ENCODE results near the gene OPN1MW2. TPM values are rescaled to one million over a fixed set of nuclear protein-coding genes. Genes with fewer than 3 reads are reported as not detected.
A peak's percentile ranks its signal among the peaks of the same experiment; 100 is the strongest.
"Not testable (repeated sequence)": the region's sequence is repeated elsewhere in the genome, so short reads cannot be mapped to it uniquely, and the experiment has no call there.

Gene OPN1MW2
- total and polyA plus RNA-seq, 2 experiments from 2014 or later, result not detected

- H3K4me2 ChIP-seq; DNase-seq (ENCODE audit: low spot score); H3K9me3 Mint-ChIP-seq; H4K20me1 ChIP-seq (replicated peaks; ENCODE audit: insufficient read depth); H3K27me3 Mint-ChIP-seq (ENCODE audit: insufficient read depth, low read depth, poor library complexity); H3F3A ChIP-seq (replicated peaks; ENCODE audit: low read depth); H3K9me2 ChIP-seq (ENCODE audit: insufficient read depth); H3K4me3 ChIP-seq; H2AFZ ChIP-seq; H3K27ac Mint-ChIP-seq; H3K27me3 ChIP-seq (ENCODE audit: insufficient read depth); H3K4me1 ChIP-seq (ENCODE audit: insufficient read depth); H3K4me1 Mint-ChIP-seq; H3K79me2 ChIP-seq (replicated peaks; ENCODE audit: insufficient read depth); H3K36me3 Mint-ChIP-seq (ENCODE audit: low read depth); H3K4me3 Mint-ChIP-seq; H3K36me3 ChIP-seq (ENCODE audit: insufficient read depth); H3K27ac ChIP-seq (ENCODE audit: low read depth): not testable (repeated sequence)
- ATAC-seq, result peak; percentile 53
These were observed 14.1 kb downstream of the OPN1MW2 start for GRCh38 chrX:154233620-154234019.

GRCh38 chrX:154238939-154239559 is 19.5 kb downstream of the OPN1MW2 start:
- DNase-seq (ENCODE audit: low spot score); H3K36me3 Mint-ChIP-seq (ENCODE audit: low read depth); ATAC-seq: not testable (repeated sequence)

GRCh38 chrX:154239982-154240503 is 20.5 kb downstream of the OPN1MW2 start:
- not testable (repeated sequence) for H3K9me3 Mint-ChIP-seq; H3K27me3 Mint-ChIP-seq (ENCODE audit: insufficient read depth, low read depth, poor library complexity); H3K4me2 ChIP-seq; H4K20me1 ChIP-seq (replicated peaks; ENCODE audit: insufficient read depth); ATAC-seq; H3K9me2 ChIP-seq (ENCODE audit: insufficient read depth); H3K36me3 ChIP-seq (ENCODE audit: insufficient read depth); H3F3A ChIP-seq (replicated peaks; ENCODE audit: low read depth); DNase-seq (ENCODE audit: low spot score); H2AFZ ChIP-seq; H3K79me2 ChIP-seq (replicated peaks; ENCODE audit: insufficient read depth); H3K27me3 ChIP-seq (ENCODE audit: insufficient read depth); H3K4me3 Mint-ChIP-seq; H3K4me1 ChIP-seq (ENCODE audit: insufficient read depth); H3K36me3 Mint-ChIP-seq (ENCODE audit: low read depth); H3K27ac Mint-ChIP-seq; H3K4me3 ChIP-seq; H3K27ac ChIP-seq (ENCODE audit: low read depth); H3K4me1 Mint-ChIP-seq

More at GRCh38 chrX:154238939-154239559, 19.5 kb downstream of the OPN1MW2 start:
- H3K4me3 ChIP-seq; H2AFZ ChIP-seq; H3K36me3 ChIP-seq (ENCODE audit: insufficient read depth); H3K27ac Mint-ChIP-seq; H3K9me2 ChIP-seq (ENCODE audit: insufficient read depth); H3K27me3 Mint-ChIP-seq (ENCODE audit: insufficient read depth, low read depth, poor library complexity); H4K20me1 ChIP-seq (replicated peaks; ENCODE audit: insufficient read depth); H3K9me3 Mint-ChIP-seq; H3K27ac ChIP-seq (ENCODE audit: low read depth); H3K4me3 Mint-ChIP-seq; H3K79me2 ChIP-seq (replicated peaks; ENCODE audit: insufficient read depth); H3K4me1 Mint-ChIP-seq; H3K27me3 ChIP-seq (ENCODE audit: insufficient read depth); H3K4me1 ChIP-seq (ENCODE audit: insufficient read depth); H3F3A ChIP-seq (replicated peaks; ENCODE audit: low read depth); H3K4me2 ChIP-seq: not testable (repeated sequence)

GRCh38 chrX:154247377-154248045 is 28.0 kb downstream of the OPN1MW2 start:
- DNase-seq (ENCODE audit: low spot score); H3F3A ChIP-seq (replicated peaks; ENCODE audit: low read depth): not testable (repeated sequence)

GRCh38 chrX:154248076-154248475 is 28.5 kb downstream of the OPN1MW2 start:
- H3K4me1 ChIP-seq (ENCODE audit: insufficient read depth); H2AFZ ChIP-seq; H3K4me1 Mint-ChIP-seq; H3K36me3 ChIP-seq (ENCODE audit: insufficient read depth); H3F3A ChIP-seq (replicated peaks; ENCODE audit: low read depth); H3K27ac ChIP-seq (ENCODE audit: low read depth); H3K27ac Mint-ChIP-seq; H3K36me3 Mint-ChIP-seq (ENCODE audit: low read depth); ATAC-seq; DNase-seq (ENCODE audit: low spot score); H3K4me3 ChIP-seq; H3K27me3 Mint-ChIP-seq (ENCODE audit: insufficient read depth, low read depth, poor library complexity); H3K9me3 Mint-ChIP-seq; H3K9me2 ChIP-seq (ENCODE audit: insufficient read depth); H3K4me2 ChIP-seq; H3K4me3 Mint-ChIP-seq; H4K20me1 ChIP-seq (replicated peaks; ENCODE audit: insufficient read depth); H3K79me2 ChIP-seq (replicated peaks; ENCODE audit: insufficient read depth); H3K27me3 ChIP-seq (ENCODE audit: insufficient read depth): not testable (repeated sequence)

More at GRCh38 chrX:154247377-154248045, 28.0 kb downstream of the OPN1MW2 start:
- not testable (repeated sequence) for ATAC-seq; H3K4me3 ChIP-seq; H3K4me3 Mint-ChIP-seq; H3K27ac ChIP-seq (ENCODE audit: low read depth); H3K36me3 Mint-ChIP-seq (ENCODE audit: low read depth); H3K27me3 ChIP-seq (ENCODE audit: insufficient read depth); H3K36me3 ChIP-seq (ENCODE audit: insufficient read depth); H3K9me2 ChIP-seq (ENCODE audit: insufficient read depth); H3K4me1 Mint-ChIP-seq; H2AFZ ChIP-seq; H3K27ac Mint-ChIP-seq; H4K20me1 ChIP-seq (replicated peaks; ENCODE audit: insufficient read depth); H3K4me2 ChIP-seq; H3K4me1 ChIP-seq (ENCODE audit: insufficient read depth); H3K79me2 ChIP-seq (replicated peaks; ENCODE audit: insufficient read depth); H3K9me3 Mint-ChIP-seq; H3K27me3 Mint-ChIP-seq (ENCODE audit: insufficient read depth, low read depth, poor library complexity)

- not testable (repeated sequence) for H3K27me3 Mint-ChIP-seq (ENCODE audit: insufficient read depth, low read depth, poor library complexity); H4K20me1 ChIP-seq (replicated peaks; ENCODE audit: insufficient read depth); H3K27ac ChIP-seq (ENCODE audit: low read depth); H2AFZ ChIP-seq; H3K4me2 ChIP-seq; H3K27me3 ChIP-seq (ENCODE audit: insufficient read depth); H3K4me3 ChIP-seq; H3K4me3 Mint-ChIP-seq; DNase-seq (ENCODE audit: low spot score); H3K36me3 ChIP-seq (ENCODE audit: insufficient read depth); H3K9me2 ChIP-seq (ENCODE audit: insufficient read depth); H3K9me3 Mint-ChIP-seq; H3K27ac Mint-ChIP-seq; H3K79me2 ChIP-seq (replicated peaks; ENCODE audit: insufficient read depth); H3F3A ChIP-seq (replicated peaks; ENCODE audit: low read depth); H3K4me1 Mint-ChIP-seq; H3K36me3 Mint-ChIP-seq (ENCODE audit: low read depth); H3K4me1 ChIP-seq (ENCODE audit: insufficient read depth)
- peak; percentile 29; the same call in 2 of the 3 replicates for ATAC-seq
These were observed 37.7 kb downstream of the OPN1MW2 start, which contains the start of gene OPN1MW3 for GRCh38 chrX:154257282-154257681. Gene OPN1MW3 (plus strand): TSS chrX:154257582. CDS start chrX:154257620, 38 bp downstream.

Measured in GM23338 (cell line).